GM12891 (cell line): ENCODE results near the gene NCBP1.

Experiments used
- POLR2A ChIP-seq: IDR thresholded peaks from 2 replicates; pipeline ENCODE4 v1.6.1; 2011; ENCODE audit warnings: low read depth, low read length, control low read depth
- POLR2AphosphoS5 ChIP-seq: IDR thresholded peaks from 2 replicates; pipeline ENCODE4 v1.6.1; 2011; ENCODE audit warnings: low read depth, low read length, control low read depth

- TF ChIP-seq POLR2AphosphoS5 (no peak), POLR2A (no peak)
Observed at GRCh38 chr9:97660847-97661246, 27.2 kb downstream of the NCBP1 start.
